Right atrium auricular region (tissue), 2 donors: ENCODE data around the gene DDX31. TPM values are rescaled to one million over a fixed set of nuclear protein-coding genes. Genes with fewer than 3 reads are reported as not detected.

Experiments used
- DNase-seq: peaks from one replicate; pipeline ENCODE4 v3.0.0-alpha.2; 2019; ENCODE audit warnings: low spot score
- H3K27ac ChIP-seq, 2 donors: fragments of 200-600 bp; sonication (generic); 1 replicate in 1 of 2; 2 replicates in 1 of 2; pipeline ENCODE4 v1.5.1; 2016 to 2019
- H3K27me3 ChIP-seq, 2 donors: fragments of 200-600 bp; sonication (generic); one replicate each; pipeline versions ENCODE4 v1.5.1 to v1.6.0; 2017 to 2019
- H3K36me3 ChIP-seq: fragments of 200-600 bp; sonication (generic); one replicate; pipeline ENCODE4 v1.5.1; 2016
- H3K4me1 ChIP-seq, 2 donors: fragments of 200-600 bp; sonication (generic); one replicate each; pipeline versions ENCODE4 v1.5.1 to v1.6.0; 2017 to 2019
- H3K4me3 ChIP-seq, 2 donors: fragments of 200-600 bp; sonication (generic); 1 replicate in 1 of 2; 2 replicates in 1 of 2; pipeline ENCODE4 v1.5.1; 2017 to 2019; ENCODE audit warnings: mild to moderate bottlenecking in 1 of 2, moderate library complexity in 1 of 2
- H3K9me3 ChIP-seq, 2 donors: fragments of 200-600 bp; sonication (generic); one replicate each; pipeline ENCODE4 v1.5.1; 2019
- CTCF ChIP-seq, 2 donors: fragments of 200-600 bp; sonication (generic); IDR thresholded peaks; one replicate each; pipeline ENCODE4 v1.5.1; 2019; ENCODE audit warnings: antibody characterized with exemption in 2 of 2
- total RNA-seq, 2 donors: library from RNA; depleted of rRNA; stranded (reverse); fragments of >200 nt; gene quantifications; one replicate each; pipeline ENCODE4 v1.1.0, GENCODE V29; 2016

DDX31 gene
- total RNA-seq, 2 donors from 2014 or later, result 4.6 to 6.0 TPM

- no peak for DNase-seq
- Histone ChIP-seq H3K9me3 (no peaks in the 10 kb centered on the region), H3K4me3 (no peak overlapping the region), H3K4me1 (no peaks in the 10 kb centered on the region), H3K27me3 (no peaks in the 10 kb centered on the region), H3K27ac (no peak overlapping the region), H3K36me3 (peaks cover 48% of the 10 kb centered on the region)
- TF ChIP-seq CTCF (IDR thresholded peaks at IDR 0.05), result no peak
Measured at GRCh38 chr9:132627106-132627505, 42.7 kb downstream of the DDX31 start.

GRCh38 chr9:132626285-132626684 is 43.5 kb downstream of the DDX31 start:
- no peak for TF ChIP-seq CTCF (IDR thresholded peaks at IDR 0.05)
- H3K4me1 ChIP-seq, result no peaks in the 10 kb centered on the region
- no peak overlapping the region for H3K4me3 ChIP-seq
- no peaks in the 10 kb centered on the region for H3K27me3 ChIP-seq
- H3K36me3 ChIP-seq, result peaks cover 42% of the 10 kb centered on the region
- DNase-seq, result no peak
- H3K27ac ChIP-seq, result no peak overlapping the region
- no peaks in the 10 kb centered on the region for H3K9me3 ChIP-seq

GRCh38 chr9:132622159-132622558 is 47.6 kb downstream of the DDX31 start:
- Histone ChIP-seq H3K27me3 (no peaks in the 10 kb centered on the region), H3K4me3 (no peak overlapping the region), H3K4me1 (no peaks in the 10 kb centered on the region), H3K36me3 (peaks cover 22% of the 10 kb centered on the region), H3K27ac (no peak overlapping the region), H3K9me3 (no peaks in the 10 kb centered on the region)
- no peak for TF ChIP-seq CTCF (IDR thresholded peaks at IDR 0.05)
- no peak for DNase-seq

- H3K27me3 ChIP-seq, result no peaks in the 10 kb centered on the region
- H3K27ac ChIP-seq, result no peak overlapping the region
- H3K4me1 ChIP-seq, result no peaks in the 10 kb centered on the region
- TF ChIP-seq CTCF (IDR thresholded peaks at IDR 0.05), result no peak
- H3K9me3 ChIP-seq, result no peaks in the 10 kb centered on the region
- DNase-seq, result no peak
- peaks cover 52% of the 10 kb centered on the region for H3K36me3 ChIP-seq
- H3K4me3 ChIP-seq, result no peak overlapping the region
Measured at GRCh38 chr9:132616725-132617124, 53.1 kb downstream of the DDX31 start.

- no peak for TF ChIP-seq CTCF (IDR thresholded peaks at IDR 0.05)
- H3K4me1 ChIP-seq, result no peaks in the 10 kb centered on the region
- H3K4me3 ChIP-seq, result no peak overlapping the region
- no peaks in the 10 kb centered on the region for H3K27me3 ChIP-seq
- peaks cover 61% of the 10 kb centered on the region for H3K36me3 ChIP-seq
- no peak overlapping the region for H3K27ac ChIP-seq
- H3K9me3 ChIP-seq, result no peaks in the 10 kb centered on the region
- DNase-seq, result no peak
Measured at GRCh38 chr9:132615774-132616173, 54.0 kb downstream of the DDX31 start.

- Histone ChIP-seq H3K27ac (no peak overlapping the region), H3K27me3 (no peaks in the 10 kb centered on the region), H3K36me3 (peaks cover 71% of the 10 kb centered on the region), H3K4me3 (no peak overlapping the region), H3K9me3 (no peaks in the 10 kb centered on the region), H3K4me1 (no peaks in the 10 kb centered on the region)
- DNase-seq, result no peak
- TF ChIP-seq CTCF (IDR thresholded peaks at IDR 0.05), result no peak
Measured at GRCh38 chr9:132614324-132614723, 55.5 kb downstream of the DDX31 start.
